HL-60 (cell line): ENCODE measurements around the gene XCR1.

ENCODE experiments used
- DNase-seq, 2 experiments: peaks; one replicate each; pipeline ENCODE4 v3.0.0-alpha.2; 2010 to 2020; ENCODE audit warnings: low read depth in 1 of 2, low spot score in 1 of 2
- H3K27ac ChIP-seq: fragments of 250-450 bp; sonication (Bioruptor Pico); replicated peaks from 2 replicates; pipeline ENCODE4 v1.5.1; 2020; ENCODE audit warnings: mild to moderate bottlenecking, moderate library complexity
- H3K27me3 ChIP-seq: fragments of 250-450 bp; sonication (Bioruptor Pico); 2 replicates; pipeline ENCODE4 v1.5.1; 2021; ENCODE audit warnings: mild to moderate bottlenecking, moderate library complexity; ENCODE audit not compliant: insufficient read depth, poor library complexity, severe bottlenecking
- H3K4me3 ChIP-seq: replicated peaks from 2 replicates; pipeline ENCODE4 v1.5.1; 2011; ENCODE audit warnings: mild to moderate bottlenecking, control low read depth, low read length; ENCODE audit not compliant: insufficient read depth
- GABPA ChIP-seq: IDR thresholded peaks from 2 replicates; pipeline ENCODE4 v1.6.1; 2012; ENCODE audit warnings: low read depth
- POLR2AphosphoS5 ChIP-seq: IDR thresholded peaks from 2 replicates; pipeline ENCODE4 v1.6.1; 2012; ENCODE audit warnings: low read depth
- SPI1 ChIP-seq: IDR thresholded peaks from 2 replicates; pipeline ENCODE4 v1.6.1; 2012; ENCODE audit warnings: low read depth, mild to moderate bottlenecking, borderline replicate concordance
- TF ChIP-seq, protein P1 (sequence below): IDR thresholded peaks from one replicate; pipeline ENCODE4 v1.5.1; 2011; ENCODE audit warnings: low read length, control low read depth, inconsistent platforms; ENCODE audit not compliant: insufficient read depth
- TF ChIP-seq, protein P2 (sequence below): IDR thresholded peaks from 2 replicates; pipeline ENCODE4 v1.6.1; 2012; ENCODE audit warnings: low read depth; ENCODE audit not compliant: insufficient replicate concordance

The XCR1 gene

DNA sequence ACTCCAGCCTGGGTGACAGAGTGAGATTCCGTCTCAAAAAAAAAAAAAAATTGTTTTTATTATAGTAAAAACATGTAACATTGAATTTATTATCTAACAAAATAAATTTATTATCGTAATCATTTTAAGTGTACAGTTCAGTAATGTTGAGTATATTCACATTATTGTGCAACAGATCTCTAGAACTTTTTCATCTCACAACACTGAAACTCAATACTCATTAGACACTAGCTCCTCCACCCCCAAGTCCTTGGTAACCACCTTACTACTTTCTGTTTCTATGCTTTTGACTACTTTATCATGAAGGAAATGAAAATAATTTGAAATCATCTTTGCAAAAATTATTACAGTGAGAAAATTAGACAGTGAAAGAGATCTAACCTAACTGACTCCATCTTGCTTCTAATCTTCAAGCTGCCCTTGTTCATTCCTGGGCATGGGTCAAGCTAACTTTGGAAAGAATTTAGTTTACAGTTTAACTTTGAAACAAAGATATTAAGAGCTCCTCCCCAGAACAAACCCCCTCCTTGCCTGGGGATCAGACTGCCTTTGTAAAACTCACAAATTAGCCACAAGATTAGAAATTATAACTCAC lies 16.7 kb downstream of the XCR1 start:
- Histone ChIP-seq H3K27ac (no peak overlapping the region), H3K4me3 (no peak overlapping the region), H3K27me3 (no peaks in the 10 kb centered on the region)
- no peak for DNase-seq
- TF ChIP-seq GABPA: no peak
- TF ChIP-seq SPI1: no peak
- TF ChIP-seq, protein P1, sequence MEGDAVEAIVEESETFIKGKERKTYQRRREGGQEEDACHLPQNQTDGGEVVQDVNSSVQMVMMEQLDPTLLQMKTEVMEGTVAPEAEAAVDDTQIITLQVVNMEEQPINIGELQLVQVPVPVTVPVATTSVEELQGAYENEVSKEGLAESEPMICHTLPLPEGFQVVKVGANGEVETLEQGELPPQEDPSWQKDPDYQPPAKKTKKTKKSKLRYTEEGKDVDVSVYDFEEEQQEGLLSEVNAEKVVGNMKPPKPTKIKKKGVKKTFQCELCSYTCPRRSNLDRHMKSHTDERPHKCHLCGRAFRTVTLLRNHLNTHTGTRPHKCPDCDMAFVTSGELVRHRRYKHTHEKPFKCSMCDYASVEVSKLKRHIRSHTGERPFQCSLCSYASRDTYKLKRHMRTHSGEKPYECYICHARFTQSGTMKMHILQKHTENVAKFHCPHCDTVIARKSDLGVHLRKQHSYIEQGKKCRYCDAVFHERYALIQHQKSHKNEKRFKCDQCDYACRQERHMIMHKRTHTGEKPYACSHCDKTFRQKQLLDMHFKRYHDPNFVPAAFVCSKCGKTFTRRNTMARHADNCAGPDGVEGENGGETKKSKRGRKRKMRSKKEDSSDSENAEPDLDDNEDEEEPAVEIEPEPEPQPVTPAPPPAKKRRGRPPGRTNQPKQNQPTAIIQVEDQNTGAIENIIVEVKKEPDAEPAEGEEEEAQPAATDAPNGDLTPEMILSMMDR: no peak
- TF ChIP-seq, protein P2, sequence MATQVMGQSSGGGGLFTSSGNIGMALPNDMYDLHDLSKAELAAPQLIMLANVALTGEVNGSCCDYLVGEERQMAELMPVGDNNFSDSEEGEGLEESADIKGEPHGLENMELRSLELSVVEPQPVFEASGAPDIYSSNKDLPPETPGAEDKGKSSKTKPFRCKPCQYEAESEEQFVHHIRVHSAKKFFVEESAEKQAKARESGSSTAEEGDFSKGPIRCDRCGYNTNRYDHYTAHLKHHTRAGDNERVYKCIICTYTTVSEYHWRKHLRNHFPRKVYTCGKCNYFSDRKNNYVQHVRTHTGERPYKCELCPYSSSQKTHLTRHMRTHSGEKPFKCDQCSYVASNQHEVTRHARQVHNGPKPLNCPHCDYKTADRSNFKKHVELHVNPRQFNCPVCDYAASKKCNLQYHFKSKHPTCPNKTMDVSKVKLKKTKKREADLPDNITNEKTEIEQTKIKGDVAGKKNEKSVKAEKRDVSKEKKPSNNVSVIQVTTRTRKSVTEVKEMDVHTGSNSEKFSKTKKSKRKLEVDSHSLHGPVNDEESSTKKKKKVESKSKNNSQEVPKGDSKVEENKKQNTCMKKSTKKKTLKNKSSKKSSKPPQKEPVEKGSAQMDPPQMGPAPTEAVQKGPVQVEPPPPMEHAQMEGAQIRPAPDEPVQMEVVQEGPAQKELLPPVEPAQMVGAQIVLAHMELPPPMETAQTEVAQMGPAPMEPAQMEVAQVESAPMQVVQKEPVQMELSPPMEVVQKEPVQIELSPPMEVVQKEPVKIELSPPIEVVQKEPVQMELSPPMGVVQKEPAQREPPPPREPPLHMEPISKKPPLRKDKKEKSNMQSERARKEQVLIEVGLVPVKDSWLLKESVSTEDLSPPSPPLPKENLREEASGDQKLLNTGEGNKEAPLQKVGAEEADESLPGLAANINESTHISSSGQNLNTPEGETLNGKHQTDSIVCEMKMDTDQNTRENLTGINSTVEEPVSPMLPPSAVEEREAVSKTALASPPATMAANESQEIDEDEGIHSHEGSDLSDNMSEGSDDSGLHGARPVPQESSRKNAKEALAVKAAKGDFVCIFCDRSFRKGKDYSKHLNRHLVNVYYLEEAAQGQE: no peak
- no peak for TF ChIP-seq POLR2AphosphoS5

- DNase-seq: no peak
- Histone ChIP-seq H3K4me3 (no peak overlapping the region), H3K27me3 (no peaks in the 10 kb centered on the region), H3K27ac (no peak overlapping the region)
- TF ChIP-seq, protein P2: no peak
- TF ChIP-seq GABPA (no peak), POLR2AphosphoS5 (no peak), SPI1 (no peak)
- TF ChIP-seq, protein P1: no peak
Measured at GRCh38 chr3:46008058-46008457, 19.2 kb downstream of the XCR1 start.

GRCh38 chr3:46007280-46007679 lies 20.0 kb downstream of the XCR1 start:
- no peak overlapping the region for H3K4me3 ChIP-seq
- no peak overlapping the region for H3K27ac ChIP-seq
- TF ChIP-seq POLR2AphosphoS5 (no peak), SPI1 (no peak), GABPA (no peak)
- TF ChIP-seq, protein P2: no peak
- TF ChIP-seq, protein P1: no peak
- no peaks in the 10 kb centered on the region for H3K27me3 ChIP-seq
- DNase-seq: no peak
